ENCODE data around the gene RPL3. TPM values are rescaled to one million over a fixed set of nuclear protein-coding genes. Genes with fewer than 3 reads are reported as not detected.
"Not testable (repeated sequence)": the region's sequence is repeated elsewhere in the genome, so short reads cannot be mapped to it uniquely, and the experiment has no call there.

Gene RPL3
- total and polyA plus RNA-seq, 4 donors = 580 to 1,767 (median 1,184) TPM

DNA sequence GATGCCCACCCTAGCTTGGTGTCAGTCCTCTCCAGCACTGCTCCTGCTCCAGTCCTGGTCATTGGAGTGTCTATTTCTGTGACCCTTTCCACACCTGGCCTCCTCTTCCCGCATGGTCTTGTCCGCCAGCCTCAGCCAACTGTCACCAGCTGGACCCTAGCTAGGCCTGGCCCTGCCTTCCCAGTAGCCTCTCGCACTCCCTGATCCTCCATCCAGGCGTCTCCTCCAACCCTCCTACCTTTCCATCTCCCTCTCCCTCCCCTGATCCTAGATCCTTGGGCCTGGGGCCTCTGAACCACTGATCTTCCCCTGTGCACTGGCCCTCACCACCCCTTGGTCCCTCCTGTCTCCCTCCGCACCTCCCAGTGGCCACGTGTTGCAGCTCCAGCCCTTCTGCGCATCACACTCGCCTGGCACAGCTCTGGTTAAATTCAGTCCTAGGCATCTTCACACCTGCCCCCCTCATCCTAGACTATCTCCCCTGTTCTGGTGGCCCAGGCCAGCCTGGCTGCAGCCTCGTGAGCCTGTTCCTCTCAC is 40.3 kb upstream of the RPL3 start:
- H3K4me1 ChIP-seq (ENCODE audit: control insufficient read depth in 4 of 4, insufficient read depth in 4 of 4, low read length in 3 of 4) = no peaks in the 10 kb centered on the region
- 87% methylated on average over 9 of the region's 9 CpGs for WGBS
- H3K9me3 ChIP-seq (ENCODE audit: control insufficient read depth in 4 of 4, low read length in 3 of 4) = no peaks in the 10 kb centered on the region
- no peak overlapping the region for H3K4me3 ChIP-seq (ENCODE audit: low read depth in 1 of 3, low read length in 3 of 3)
- no peaks in the 10 kb centered on the region for H3K27me3 ChIP-seq (ENCODE audit: control insufficient read depth in 4 of 4, insufficient read depth in 4 of 4, low read length in 3 of 4)
- no peak for DNase-seq (ENCODE audit: low spot score)
- H3K27ac ChIP-seq (ENCODE audit: low read depth in 1 of 2, low read length in 2 of 2) = no peak overlapping the region
- H3K9ac ChIP-seq (ENCODE audit: low read depth in 1 of 2, low read length in 2 of 2) = no peak overlapping the region
- no peaks in the 10 kb centered on the region for H3K36me3 ChIP-seq (ENCODE audit: control insufficient read depth in 4 of 4, insufficient read depth in 3 of 4, low read depth in 1 of 4, low read length in 3 of 4)
- TF ChIP-seq ZBTB33 (IDR thresholded peaks at IDR 0.05) = no peak
- no peak for TF ChIP-seq MAX (IDR thresholded peaks at IDR 0.05)
- no peak for TF ChIP-seq JUND (IDR thresholded peaks at IDR 0.05)
- TF ChIP-seq, protein P1, sequence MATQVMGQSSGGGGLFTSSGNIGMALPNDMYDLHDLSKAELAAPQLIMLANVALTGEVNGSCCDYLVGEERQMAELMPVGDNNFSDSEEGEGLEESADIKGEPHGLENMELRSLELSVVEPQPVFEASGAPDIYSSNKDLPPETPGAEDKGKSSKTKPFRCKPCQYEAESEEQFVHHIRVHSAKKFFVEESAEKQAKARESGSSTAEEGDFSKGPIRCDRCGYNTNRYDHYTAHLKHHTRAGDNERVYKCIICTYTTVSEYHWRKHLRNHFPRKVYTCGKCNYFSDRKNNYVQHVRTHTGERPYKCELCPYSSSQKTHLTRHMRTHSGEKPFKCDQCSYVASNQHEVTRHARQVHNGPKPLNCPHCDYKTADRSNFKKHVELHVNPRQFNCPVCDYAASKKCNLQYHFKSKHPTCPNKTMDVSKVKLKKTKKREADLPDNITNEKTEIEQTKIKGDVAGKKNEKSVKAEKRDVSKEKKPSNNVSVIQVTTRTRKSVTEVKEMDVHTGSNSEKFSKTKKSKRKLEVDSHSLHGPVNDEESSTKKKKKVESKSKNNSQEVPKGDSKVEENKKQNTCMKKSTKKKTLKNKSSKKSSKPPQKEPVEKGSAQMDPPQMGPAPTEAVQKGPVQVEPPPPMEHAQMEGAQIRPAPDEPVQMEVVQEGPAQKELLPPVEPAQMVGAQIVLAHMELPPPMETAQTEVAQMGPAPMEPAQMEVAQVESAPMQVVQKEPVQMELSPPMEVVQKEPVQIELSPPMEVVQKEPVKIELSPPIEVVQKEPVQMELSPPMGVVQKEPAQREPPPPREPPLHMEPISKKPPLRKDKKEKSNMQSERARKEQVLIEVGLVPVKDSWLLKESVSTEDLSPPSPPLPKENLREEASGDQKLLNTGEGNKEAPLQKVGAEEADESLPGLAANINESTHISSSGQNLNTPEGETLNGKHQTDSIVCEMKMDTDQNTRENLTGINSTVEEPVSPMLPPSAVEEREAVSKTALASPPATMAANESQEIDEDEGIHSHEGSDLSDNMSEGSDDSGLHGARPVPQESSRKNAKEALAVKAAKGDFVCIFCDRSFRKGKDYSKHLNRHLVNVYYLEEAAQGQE (IDR thresholded peaks at IDR 0.05) = no peak
- no peak for TF ChIP-seq HNF4A (conservative IDR thresholded peaks at IDR 0.05)
- TF ChIP-seq YY1 (IDR thresholded peaks at IDR 0.05) = no peak
- no peak for TF ChIP-seq SP1 (IDR thresholded peaks at IDR 0.05)
- TF ChIP-seq RAD21 (IDR thresholded peaks at IDR 0.05) = no peak
- no peak for TF ChIP-seq NR2F2 (IDR thresholded peaks at IDR 0.05)
- no peak for TF ChIP-seq GABPA (IDR thresholded peaks at IDR 0.05 in 1 of 2, conservative IDR thresholded peaks at IDR 0.05 in 1 of 2)
- TF ChIP-seq FOXA1 (IDR thresholded peaks at IDR 0.05) = no peak
- TF ChIP-seq FOXA2 (IDR thresholded peaks at IDR 0.05) = no peak

- H3K4me1 ChIP-seq (ENCODE audit: control insufficient read depth in 4 of 4, insufficient read depth in 4 of 4, low read length in 3 of 4); H3K27me3 ChIP-seq (ENCODE audit: control insufficient read depth in 4 of 4, insufficient read depth in 4 of 4, low read length in 3 of 4); H3K36me3 ChIP-seq (ENCODE audit: control insufficient read depth in 4 of 4, insufficient read depth in 3 of 4, low read depth in 1 of 4, low read length in 3 of 4); H3K9me3 ChIP-seq (ENCODE audit: control insufficient read depth in 4 of 4, low read length in 3 of 4); DNase-seq (ENCODE audit: low spot score); H3K4me3 ChIP-seq (ENCODE audit: low read depth in 1 of 3, low read length in 3 of 3); H3K9ac ChIP-seq (ENCODE audit: low read depth in 1 of 2, low read length in 2 of 2); H3K27ac ChIP-seq (ENCODE audit: low read depth in 1 of 2, low read length in 2 of 2): not testable (repeated sequence)
- WGBS = 88% methylated on average over 14 of the region's 17 CpGs
Measured at GRCh38 chr22:39358197-39358596, 38.8 kb upstream of the RPL3 start.

DNA sequence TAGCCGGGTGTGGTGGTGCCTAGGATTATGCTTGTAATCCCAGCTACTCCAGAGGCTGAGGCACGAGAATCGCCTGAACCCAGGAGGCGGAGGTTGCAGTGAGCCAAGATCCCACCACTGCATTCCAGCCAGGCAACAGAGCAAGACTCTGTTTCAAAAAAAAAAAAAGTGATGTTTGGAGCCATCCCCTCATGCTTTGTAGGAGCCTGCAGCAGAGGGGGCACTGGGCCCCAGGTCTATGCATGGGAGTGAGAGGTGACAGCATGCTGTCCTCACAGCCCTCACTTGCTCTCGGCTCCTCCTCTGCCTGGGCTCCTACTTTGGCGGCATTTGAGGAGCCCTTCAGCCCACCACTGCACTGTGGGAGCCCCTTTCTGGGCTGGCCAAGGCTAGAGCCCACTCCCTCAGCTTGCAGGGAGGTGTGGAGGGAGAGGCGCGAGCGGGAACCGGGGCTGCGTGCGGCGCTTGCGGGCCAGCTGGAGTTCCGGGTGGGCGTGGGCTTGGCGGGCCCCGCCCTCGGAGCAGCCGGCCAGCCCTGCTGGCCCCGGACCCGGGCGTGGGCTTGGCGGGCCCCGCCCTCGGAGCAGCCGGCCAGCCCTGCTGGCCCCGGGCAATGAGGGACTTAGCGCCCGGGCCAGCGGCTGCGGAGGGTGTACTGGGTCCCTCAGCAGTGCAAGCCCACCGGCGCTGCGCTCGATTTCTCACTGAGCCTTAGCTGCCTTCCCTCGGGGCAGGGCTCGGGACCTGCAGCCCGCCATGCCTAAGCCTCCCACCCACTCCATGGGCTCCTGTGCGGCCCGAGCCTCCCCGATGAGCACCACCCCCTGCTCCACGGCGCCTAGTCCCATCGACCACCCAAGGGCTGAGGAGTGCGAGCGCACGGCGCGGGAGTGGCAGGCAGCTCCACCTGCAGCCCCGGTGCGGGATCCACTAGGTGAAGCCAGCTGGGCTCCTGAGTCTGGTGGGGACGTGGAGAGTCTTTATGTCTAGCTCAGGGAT is 38.0 kb upstream of the RPL3 start:
- H3K27me3 ChIP-seq (ENCODE audit: control insufficient read depth in 4 of 4, insufficient read depth in 4 of 4, low read length in 3 of 4); DNase-seq (ENCODE audit: low spot score); H3K36me3 ChIP-seq (ENCODE audit: control insufficient read depth in 4 of 4, insufficient read depth in 3 of 4, low read depth in 1 of 4, low read length in 3 of 4); H3K4me3 ChIP-seq (ENCODE audit: low read depth in 1 of 3, low read length in 3 of 3); H3K27ac ChIP-seq (ENCODE audit: low read depth in 1 of 2, low read length in 2 of 2); H3K9ac ChIP-seq (ENCODE audit: low read depth in 1 of 2, low read length in 2 of 2); H3K4me1 ChIP-seq (ENCODE audit: control insufficient read depth in 4 of 4, insufficient read depth in 4 of 4, low read length in 3 of 4); H3K9me3 ChIP-seq (ENCODE audit: control insufficient read depth in 4 of 4, low read length in 3 of 4): not testable (repeated sequence)
- 93% methylated on average over 33 of the region's 53 CpGs for WGBS
